IMR-90 (cell line): ENCODE data around the gene PRDM1. TPM values are rescaled to one million over a fixed set of nuclear protein-coding genes. Genes with fewer than 3 reads are reported as not detected.

Experiments used
- ATAC-seq: fragments of 200-7000 bp; cut with Tn5 transposase; 2 replicates; pipeline ENCODE4 v1.9.1; 2020; ENCODE audit warnings: low read depth, mild to moderate bottlenecking, moderate library complexity
- BruUV-seq: library from RNA; stranded (reverse); fragments of 400-500 nt; replicated peaks from 2 replicates; lab custom pipeline; 2021; lab: Mats Ljungman, UMichigan
- CTCF ChIA-PET: fragments of 300-600 bp; formaldehyde crosslinking; extraction: SDS; loops from one replicate; lab custom pipeline; 2021; ENCODE audit warnings: antibody characterized with exemption; lab: Yijun Ruan, JAX
- POLR2A ChIA-PET: fragments of 300-600 bp; sonication (Branson Sonifier 250); formaldehyde crosslinking; loops from one replicate; lab custom pipeline; 2022; ENCODE audit warnings: antibody characterized with exemption; ENCODE audit not compliant: unreplicated experiment; lab: Charles Lee
- DNase-seq: peaks from one replicate; pipeline ENCODE4 v3.0.0; 2013
- H2AFZ ChIP-seq: replicated peaks from 2 replicates; pipeline ENCODE3; 2013; ENCODE audit warnings: low read length, mild to moderate bottlenecking; ENCODE audit not compliant: poor library complexity
- H2AK5ac ChIP-seq: 2 replicates; pipeline ENCODE4 v1.6.1; 2013; ENCODE audit warnings: low read depth, low read length, inconsistent platforms
- H2AK9ac ChIP-seq: replicated peaks from 2 replicates; pipeline ENCODE3; 2013; ENCODE audit warnings: mild to moderate bottlenecking, low read depth, low read length, moderate library complexity; ENCODE audit not compliant: poor library complexity
- H2BK120ac ChIP-seq: 2 replicates; pipeline ENCODE4 v1.6.1; 2013; ENCODE audit warnings: low read depth, low read length, inconsistent platforms
- H2BK15ac ChIP-seq: 3 replicates; pipeline ENCODE4 v1.6.1; 2013; ENCODE audit warnings: low read depth, low read length, inconsistent platforms
- H2BK20ac ChIP-seq: 2 replicates; pipeline ENCODE4 v1.6.1; 2013; ENCODE audit warnings: low read depth, mild to moderate bottlenecking, inconsistent platforms, low read length, moderate library complexity
- H2BK5ac ChIP-seq: 2 replicates; pipeline ENCODE4 v1.6.1; 2013; ENCODE audit warnings: mild to moderate bottlenecking, low read depth, low read length, inconsistent platforms; ENCODE audit not compliant: poor library complexity, severe bottlenecking
- H3K14ac ChIP-seq: replicated peaks from 2 replicates; pipeline ENCODE4 v1.6.1; 2013; ENCODE audit warnings: low read depth, low read length, inconsistent platforms
- H3K18ac ChIP-seq: 2 replicates; pipeline ENCODE4 v1.6.1; 2013; ENCODE audit warnings: low read depth, low read length, control low read depth
- H3K23ac ChIP-seq: 2 replicates; pipeline ENCODE4 v1.6.1; 2013; ENCODE audit warnings: low read depth, low read length, inconsistent platforms
- H3K27ac ChIP-seq: 2 replicates; pipeline ENCODE4 v1.5.1; 2013; ENCODE audit warnings: mild to moderate bottlenecking, control low read depth, low read length; ENCODE audit not compliant: insufficient read depth
- H3K27me3 ChIP-seq: 2 replicates; pipeline ENCODE4 v1.6.1; 2013; ENCODE audit warnings: low read length; ENCODE audit not compliant: control insufficient read depth, insufficient read depth
- H3K36me3 ChIP-seq: 2 replicates; pipeline ENCODE4 v1.6.1; 2013; ENCODE audit warnings: low read length, mixed read lengths; ENCODE audit not compliant: control insufficient read depth, insufficient read depth
- H3K4ac ChIP-seq: 2 replicates; pipeline ENCODE4 v1.6.1; 2013; ENCODE audit warnings: low read depth, low read length, inconsistent platforms
- H3K4me1 ChIP-seq: 2 replicates; pipeline ENCODE4 v1.6.1; 2013; ENCODE audit warnings: low read length, mixed read lengths; ENCODE audit not compliant: control insufficient read depth, insufficient read depth
- H3K4me2 ChIP-seq: 2 replicates; pipeline ENCODE4 v1.6.1; 2013; ENCODE audit warnings: low read depth, mild to moderate bottlenecking, control low read depth, low read length, moderate library complexity
- H3K4me3 ChIP-seq: 2 replicates; pipeline ENCODE4 v1.5.1; 2013; ENCODE audit warnings: low read depth, mild to moderate bottlenecking, control low read depth, low read length, moderate library complexity; ENCODE audit not compliant: insufficient read depth
- H3K56ac ChIP-seq: 2 replicates; pipeline ENCODE4 v1.6.1; 2013; ENCODE audit warnings: low read length, inconsistent platforms; ENCODE audit not compliant: insufficient read depth; ENCODE audit errors: extremely low read depth
- H3K79me1 ChIP-seq, 2 experiments: 2 replicates each; pipeline ENCODE4 v1.6.1; 2013; ENCODE audit warnings: low read length in 2 of 2, inconsistent platforms in 1 of 2, low read depth in 1 of 2
- H3K9ac ChIP-seq: 2 replicates; pipeline ENCODE4 v1.6.1; 2013; ENCODE audit warnings: low read depth, low read length, control low read depth
- H3K9me1 ChIP-seq: 2 replicates; pipeline ENCODE4 v1.6.1; 2013; ENCODE audit warnings: low read length, inconsistent platforms; ENCODE audit not compliant: insufficient read depth
- H3K9me3 ChIP-seq: 2 replicates; pipeline ENCODE4 v1.6.1; 2013; ENCODE audit warnings: low read length; ENCODE audit not compliant: control insufficient read depth, insufficient read depth
- H4K20me1 ChIP-seq: 2 replicates; pipeline ENCODE4 v1.6.1; 2013; ENCODE audit warnings: low read length, inconsistent platforms; ENCODE audit not compliant: insufficient read depth
- H4K5ac ChIP-seq: 2 replicates; pipeline ENCODE4 v1.6.1; 2013; ENCODE audit warnings: mild to moderate bottlenecking, low read depth, low read length, control low read depth
- H4K8ac ChIP-seq, 2 experiments: 2 replicates each; pipeline ENCODE4 v1.6.1; 2013; ENCODE audit warnings: low read depth in 2 of 2, low read length in 2 of 2, control low read depth in 1 of 2, inconsistent platforms in 1 of 2
- H4K91ac ChIP-seq: 2 replicates; pipeline ENCODE4 v1.6.1; 2013; ENCODE audit warnings: low read depth, low read length, inconsistent platforms; ENCODE audit not compliant: insufficient read depth
- CEBPB ChIP-seq: IDR thresholded peaks from 2 replicates; pipeline ENCODE4 v1.6.1; 2012; ENCODE audit warnings: low read depth, low read length, improper control_type of control experiment
- MAFK ChIP-seq: IDR thresholded peaks from 2 replicates; pipeline ENCODE4 v1.6.1; 2012; ENCODE audit warnings: low read depth, low read length, improper control_type of control experiment
- MAZ ChIP-seq: IDR thresholded peaks from 2 replicates; pipeline ENCODE4 v1.6.1; 2012; ENCODE audit warnings: low read depth, mild to moderate bottlenecking, low read length, improper control_type of control experiment, moderate library complexity, borderline replicate concordance
- POLR2A ChIP-seq: IDR thresholded peaks from 2 replicates; pipeline ENCODE4 v1.6.1; 2012; ENCODE audit warnings: mild to moderate bottlenecking, low read depth, low read length
- SMC3 ChIP-seq: fragments of 150-350 bp; IDR thresholded peaks from 2 replicates; pipeline ENCODE4 v1.6.1; 2016; ENCODE audit warnings: low read depth, mild to moderate bottlenecking, antibody characterized with exemption, low read length, moderate library complexity
- WGBS, 2 experiments: methylation state at CpG; one replicate each; pipeline versions ENCODE4 v1.1.5 to v1.1.7; 2013; ENCODE audit warnings: missing lambda C conversion rate in 2 of 2; ENCODE audit not compliant: insufficient read length in 1 of 2; ENCODE audit errors: extremely low coverage in 2 of 2; 5-methylcytosine and 5-hydroxymethylcytosine counted together
- dilution Hi-C: fragments of 300-500 bp; cut with HindIII; formaldehyde crosslinking; loops from one replicate; pipeline ENCODE4 v1.14.3; 2018; ENCODE audit warnings: low sequenced_read_pairs; ENCODE audit not compliant: unreplicated experiment
- in situ Hi-C: fragments of 300-500 bp; cut with MboI; formaldehyde crosslinking; loops from 3 replicates; pipeline ENCODE4 v1.14.3; 2019; ENCODE audit warnings: low sequenced_read_pairs, inconsistent platforms, mixed read lengths
- intact Hi-C: fragments of 100-400 bp; cut with micrococcal nuclease; formaldehyde crosslinking; loops from 2 replicates; pipeline ENCODE4 v1.10.0; 2022
- polyA plus RNA-seq, 3 experiments: library from polyadenylated mRNA; depleted of rRNA; stranded (reverse); fragments of >200 nt; gene quantifications; 2 replicates each; pipeline ENCODE4 v1.2.3, GENCODE V29; 2012; ENCODE audit warnings: low replicate concordance in 1 of 3
- total RNA-seq: library from RNA; depleted of rRNA; stranded (reverse); fragments of >200 nt; gene quantifications from 2 replicates; pipeline ENCODE4 v1.2.3, GENCODE V29; 2012

Gene PRDM1
- total and polyA plus RNA-seq, 2 of the 4 experiments (the other 2 are of a cell fraction): 2.3 to 3.0 TPM

- DNase-seq (no peak), ATAC-seq (no peak)
- Histone ChIP-seq H3K9ac (peak overlapping the region; percentile 89; the same call in 1 of the 2 replicates), H3K4me2 (peak overlapping the region; percentile 93; the same call in 1 of the 2 replicates), H2BK120ac (peak overlapping the region; percentile 41), H2AK9ac (no peak overlapping the region), H3K18ac (peak overlapping the region; percentile 59; the same call in 1 of the 2 replicates), H3K4ac (no peak overlapping the region), H2AK5ac (no peak overlapping the region), H3K27ac (no peak overlapping the region), H3K27me3 (no peaks in the 10 kb centered on the region), H4K20me1 (no peaks in the 10 kb centered on the region; the same call in 1 of the 2 replicates), H4K8ac (peak overlapping the region; percentile 14 to 65; a peak in 1 of 4 replicates), H4K91ac (no peak overlapping the region), H2AFZ (no peak overlapping the region), H3K9me1 (no peaks in the 10 kb centered on the region; the same call in none of the 2 replicates), H3K4me3 (peak overlapping the region; percentile 85; the same call in 1 of the 2 replicates), H3K56ac (peak overlapping the region; percentile 94; the same call in 1 of the 2 replicates), H3K9me3 (no peaks in the 10 kb centered on the region), H3K23ac (peak overlapping the region; percentile 55; the same call in 1 of the 2 replicates), H3K36me3 (no peaks in the 10 kb centered on the region), H3K14ac (no peak overlapping the region; the same call in 1 of the 2 replicates), H3K4me1 (peaks cover 20% of the 10 kb centered on the region), H4K5ac (no peak overlapping the region; the same call in 1 of the 2 replicates), H3K79me1 (peaks cover 14 to 19% of the 10 kb centered on the region in 2 experiments; a peak in 3 of 4 replicates), H2BK20ac (no peak overlapping the region), H2BK15ac (no peak overlapping the region), H2BK5ac (peak overlapping the region; percentile 92)
- TF ChIP-seq CEBPB (no peak), MAFK (no peak), POLR2A (no peak), MAZ (no peak), SMC3 (no peak)
- POLR2A ChIA-PET: interaction anchor here (0.6 to 1.3 kb wide), 2 partner anchors 93 to 141 kb away, joined by 3 to 7 read pairs; no protein-coding TSS in a partner anchor
- TSS peak; percentile 39 for BruUV-seq
- in situ Hi-C loops (no loop called here), intact Hi-C loops (loop anchor here (2.0 to 10.0 kb wide), 4 partner anchors 292 to 654 kb away; no protein-coding TSS in a partner anchor), dilution Hi-C loops (no loop called here)
- CTCF ChIA-PET: interaction anchor here (0.6 to 1.9 kb wide), 3 partner anchors 8 to 654 kb away, joined by 3 to 5 read pairs (median 4); no protein-coding TSS in a partner anchor
- WGBS, 2 experiments: no CpG with 5 or more reads among the region's 3 CpGs
Measured at GRCh38 chr6:106086814-106087175, 659 bp downstream of the PRDM1 start.
